Measurements from ENCODE around the gene GPR180. TPM values are rescaled to one million over a fixed set of nuclear protein-coding genes. Genes with fewer than 3 reads are reported as not detected.

The GPR180 gene
- total RNA-seq, 1 experiment from 2014 or later = 11.5 TPM

DNA sequence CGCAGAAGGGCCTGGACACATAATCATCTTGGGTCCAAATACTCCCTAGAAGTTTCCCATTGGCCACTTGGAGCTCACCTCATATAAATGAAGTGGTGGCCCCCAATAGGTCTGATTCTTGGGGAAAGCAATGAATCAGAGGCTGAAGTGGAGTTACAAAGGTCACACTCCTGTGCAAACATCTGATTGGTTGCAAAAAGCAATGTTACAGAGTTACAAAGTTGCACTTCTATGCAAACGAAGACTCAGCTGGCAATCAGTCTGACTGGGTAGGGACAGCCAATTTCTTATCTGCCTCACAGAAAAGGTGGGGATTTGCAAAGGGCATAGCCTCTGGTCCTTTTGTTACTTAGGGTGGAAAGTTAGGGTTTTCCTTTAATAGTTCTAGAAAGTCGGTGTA lies 1.8 kb upstream of the GPR180 start:
- no peak for DNase-seq
- peaks cover 36% of the 10 kb centered on the region for H3K79me2 ChIP-seq (ENCODE audit: low read length)
- H3K36me3 ChIP-seq (ENCODE audit: insufficient read depth, low read length) = no peaks in the 10 kb centered on the region
- H2AFZ ChIP-seq (ENCODE audit: low read length) = no peak overlapping the region
- no peaks in the 10 kb centered on the region for H3K9me2 ChIP-seq (replicated peaks; ENCODE audit: insufficient read depth, low read length)
- peaks cover under 1% of the 10 kb centered on the region; the same call in 1 of the 2 replicates for H4K20me1 ChIP-seq (ENCODE audit: insufficient read depth, low read depth, low read length)
- H3K4me1 ChIP-seq (ENCODE audit: low read length) = peaks cover 18% of the 10 kb centered on the region
- H3K9ac ChIP-seq (ENCODE audit: low read length) = no peak overlapping the region
- H3K4me2 ChIP-seq (ENCODE audit: low read depth, low read length, poor library complexity, severe bottlenecking) = no peak overlapping the region
- no peak overlapping the region for H3K4me3 ChIP-seq (ENCODE audit: low read length)
- no peaks in the 10 kb centered on the region for H3K9me3 ChIP-seq (ENCODE audit: low read length)
- no peaks in the 10 kb centered on the region for H3K27me3 ChIP-seq (ENCODE audit: low read length)
- H3K27ac ChIP-seq (ENCODE audit: low read length) = no peak overlapping the region

DNA sequence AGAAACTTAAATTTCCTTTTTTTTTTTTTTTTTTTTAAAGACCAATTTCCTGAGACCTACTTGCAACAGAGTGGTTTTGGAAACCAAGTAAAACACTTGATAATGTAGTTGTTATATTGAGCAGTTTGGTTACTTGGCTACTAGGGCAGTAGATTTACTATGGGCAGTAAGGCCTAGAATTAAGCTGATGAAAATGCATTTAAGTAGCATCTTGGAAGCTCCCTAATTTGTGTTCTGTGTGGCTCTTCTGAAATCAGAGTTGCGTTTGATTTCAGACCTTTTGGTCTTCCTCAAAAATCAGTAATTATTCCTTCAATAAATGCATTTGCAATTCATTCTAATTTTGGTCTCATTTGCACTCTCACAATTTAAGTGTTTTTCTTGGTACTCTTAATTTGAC lies 810 bp downstream of the GPR180 start:
- H3K9me3 ChIP-seq (ENCODE audit: low read length) = no peaks in the 10 kb centered on the region
- peaks cover 40% of the 10 kb centered on the region for H3K79me2 ChIP-seq (ENCODE audit: low read length)
- DNase-seq = peak; percentile 62
- H3K27ac ChIP-seq (ENCODE audit: low read length) = peak overlapping the region; percentile 52
- peak overlapping the region; percentile 85 for H3K9ac ChIP-seq (ENCODE audit: low read length)
- H3K9me2 ChIP-seq (replicated peaks; ENCODE audit: insufficient read depth, low read length) = no peaks in the 10 kb centered on the region
- H3K27me3 ChIP-seq (ENCODE audit: low read length) = no peaks in the 10 kb centered on the region
- no peaks in the 10 kb centered on the region for H4K20me1 ChIP-seq (ENCODE audit: insufficient read depth, low read depth, low read length)
- H3K36me3 ChIP-seq (ENCODE audit: insufficient read depth, low read length) = peaks cover 12% of the 10 kb centered on the region; the same call in 1 of the 2 replicates
- peak overlapping the region; percentile 91 for H3K4me3 ChIP-seq (ENCODE audit: low read length)
- peak overlapping the region; percentile 79 for H3K4me2 ChIP-seq (ENCODE audit: low read depth, low read length, poor library complexity, severe bottlenecking)
- H2AFZ ChIP-seq (ENCODE audit: low read length) = peak overlapping the region; percentile 75; the same call in 1 of the 2 replicates
- peaks cover 20% of the 10 kb centered on the region for H3K4me1 ChIP-seq (ENCODE audit: low read length)

GRCh38 chr13:94607056-94607455 lies 5.4 kb downstream of the GPR180 start:
- H3K27me3 ChIP-seq (ENCODE audit: low read length) = no peaks in the 10 kb centered on the region
- H3K79me2 ChIP-seq (ENCODE audit: low read length) = peaks cover 72% of the 10 kb centered on the region
- no peak overlapping the region for H3K27ac ChIP-seq (ENCODE audit: low read length)
- no peak overlapping the region for H3K4me3 ChIP-seq (ENCODE audit: low read length)
- H3K4me1 ChIP-seq (ENCODE audit: low read length) = peaks cover 18% of the 10 kb centered on the region
- no peak overlapping the region for H2AFZ ChIP-seq (ENCODE audit: low read length)
- no peak overlapping the region for H3K4me2 ChIP-seq (ENCODE audit: low read depth, low read length, poor library complexity, severe bottlenecking)
- DNase-seq = no peak
- no peaks in the 10 kb centered on the region for H3K9me3 ChIP-seq (ENCODE audit: low read length)
- H3K9me2 ChIP-seq (replicated peaks; ENCODE audit: insufficient read depth, low read length) = no peaks in the 10 kb centered on the region
- H3K9ac ChIP-seq (ENCODE audit: low read length) = no peak overlapping the region
- no peaks in the 10 kb centered on the region for H4K20me1 ChIP-seq (ENCODE audit: insufficient read depth, low read depth, low read length)
- peaks cover 44% of the 10 kb centered on the region; the same call in 1 of the 2 replicates for H3K36me3 ChIP-seq (ENCODE audit: insufficient read depth, low read length)

DNA sequence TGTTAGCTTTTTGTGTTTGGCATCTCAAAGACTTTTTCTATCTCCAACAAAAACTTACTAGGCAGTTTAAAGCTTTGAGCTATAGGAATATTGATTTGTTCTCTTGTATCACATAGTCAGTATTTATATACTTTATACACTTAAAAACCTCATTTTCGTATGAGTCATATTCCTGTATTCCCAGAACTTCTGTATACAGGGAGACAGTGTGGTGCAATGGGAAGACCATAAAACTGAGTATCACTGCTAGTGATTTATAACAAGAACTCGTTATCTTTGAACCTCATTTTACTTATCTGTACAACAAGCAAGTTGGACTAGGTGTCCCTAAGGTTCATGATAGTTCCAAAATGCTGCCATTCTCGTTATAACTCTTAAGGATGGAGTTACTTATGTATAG lies 6.3 kb downstream of the GPR180 start:
- Histone ChIP-seq H3K9me2 (replicated peaks; ENCODE audit: insufficient read depth, low read length) (no peaks in the 10 kb centered on the region), H3K36me3 (ENCODE audit: insufficient read depth, low read length) (peaks cover 45% of the 10 kb centered on the region; the same call in 1 of the 2 replicates), H3K9me3 (ENCODE audit: low read length) (no peaks in the 10 kb centered on the region), H3K79me2 (ENCODE audit: low read length) (peaks cover 63% of the 10 kb centered on the region), H3K4me3 (ENCODE audit: low read length) (no peak overlapping the region), H3K27me3 (ENCODE audit: low read length) (no peaks in the 10 kb centered on the region), H3K4me1 (ENCODE audit: low read length) (peaks cover 12% of the 10 kb centered on the region), H4K20me1 (ENCODE audit: insufficient read depth, low read depth, low read length) (no peaks in the 10 kb centered on the region), H3K9ac (ENCODE audit: low read length) (no peak overlapping the region), H3K27ac (ENCODE audit: low read length) (no peak overlapping the region), H2AFZ (ENCODE audit: low read length) (no peak overlapping the region), H3K4me2 (ENCODE audit: low read depth, low read length, poor library complexity, severe bottlenecking) (no peak overlapping the region)
- DNase-seq = no peak

GRCh38 chr13:94608586-94608985 lies 6.9 kb downstream of the GPR180 start:
- peaks cover 7% of the 10 kb centered on the region; the same call in 1 of the 2 replicates for H3K4me1 ChIP-seq (ENCODE audit: low read length)
- DNase-seq = no peak
- H3K4me2 ChIP-seq (ENCODE audit: low read depth, low read length, poor library complexity, severe bottlenecking) = no peak overlapping the region
- H4K20me1 ChIP-seq (ENCODE audit: insufficient read depth, low read depth, low read length) = no peaks in the 10 kb centered on the region
- no peaks in the 10 kb centered on the region for H3K9me3 ChIP-seq (ENCODE audit: low read length)
- H3K79me2 ChIP-seq (ENCODE audit: low read length) = peaks cover 57% of the 10 kb centered on the region
- no peak overlapping the region for H3K9ac ChIP-seq (ENCODE audit: low read length)
- H3K27me3 ChIP-seq (ENCODE audit: low read length) = no peaks in the 10 kb centered on the region
- no peak overlapping the region for H2AFZ ChIP-seq (ENCODE audit: low read length)
- no peak overlapping the region for H3K4me3 ChIP-seq (ENCODE audit: low read length)
- H3K9me2 ChIP-seq (replicated peaks; ENCODE audit: insufficient read depth, low read length) = no peaks in the 10 kb centered on the region
- no peak overlapping the region for H3K27ac ChIP-seq (ENCODE audit: low read length)
- H3K36me3 ChIP-seq (ENCODE audit: insufficient read depth, low read length) = peaks cover 45% of the 10 kb centered on the region; the same call in 1 of the 2 replicates

GRCh38 chr13:94609196-94609595 lies 7.5 kb downstream of the GPR180 start:
- Histone ChIP-seq H3K27ac (ENCODE audit: low read length) (no peak overlapping the region), H3K4me3 (ENCODE audit: low read length) (no peak overlapping the region), H3K4me2 (ENCODE audit: low read depth, low read length, poor library complexity, severe bottlenecking) (no peak overlapping the region), H3K27me3 (ENCODE audit: low read length) (no peaks in the 10 kb centered on the region), H3K9me3 (ENCODE audit: low read length) (no peaks in the 10 kb centered on the region), H3K4me1 (ENCODE audit: low read length) (peaks cover 7% of the 10 kb centered on the region; the same call in 1 of the 2 replicates), H3K9me2 (replicated peaks; ENCODE audit: insufficient read depth, low read length) (no peaks in the 10 kb centered on the region), H3K79me2 (ENCODE audit: low read length) (peaks cover 54% of the 10 kb centered on the region), H3K36me3 (ENCODE audit: insufficient read depth, low read length) (peaks cover 45% of the 10 kb centered on the region; the same call in 1 of the 2 replicates), H2AFZ (ENCODE audit: low read length) (no peak overlapping the region), H3K9ac (ENCODE audit: low read length) (no peak overlapping the region), H4K20me1 (ENCODE audit: insufficient read depth, low read depth, low read length) (no peaks in the 10 kb centered on the region)
- no peak for DNase-seq

- Histone ChIP-seq H3K27me3 (ENCODE audit: low read length) (no peaks in the 10 kb centered on the region), H4K20me1 (ENCODE audit: insufficient read depth, low read depth, low read length) (no peaks in the 10 kb centered on the region), H3K9me2 (replicated peaks; ENCODE audit: insufficient read depth, low read length) (no peaks in the 10 kb centered on the region), H3K27ac (ENCODE audit: low read length) (no peak overlapping the region), H3K9ac (ENCODE audit: low read length) (no peak overlapping the region), H3K4me3 (ENCODE audit: low read length) (no peak overlapping the region), H2AFZ (ENCODE audit: low read length) (no peak overlapping the region), H3K4me2 (ENCODE audit: low read depth, low read length, poor library complexity, severe bottlenecking) (no peak overlapping the region), H3K79me2 (ENCODE audit: low read length) (peaks cover 52% of the 10 kb centered on the region), H3K4me1 (ENCODE audit: low read length) (peaks cover 3% of the 10 kb centered on the region; the same call in 1 of the 2 replicates), H3K9me3 (ENCODE audit: low read length) (no peaks in the 10 kb centered on the region), H3K36me3 (ENCODE audit: insufficient read depth, low read length) (peaks cover 43% of the 10 kb centered on the region; the same call in 1 of the 2 replicates)
- no peak for DNase-seq
Measured at GRCh38 chr13:94610475-94610874, 8.8 kb downstream of the GPR180 start.

DNA sequence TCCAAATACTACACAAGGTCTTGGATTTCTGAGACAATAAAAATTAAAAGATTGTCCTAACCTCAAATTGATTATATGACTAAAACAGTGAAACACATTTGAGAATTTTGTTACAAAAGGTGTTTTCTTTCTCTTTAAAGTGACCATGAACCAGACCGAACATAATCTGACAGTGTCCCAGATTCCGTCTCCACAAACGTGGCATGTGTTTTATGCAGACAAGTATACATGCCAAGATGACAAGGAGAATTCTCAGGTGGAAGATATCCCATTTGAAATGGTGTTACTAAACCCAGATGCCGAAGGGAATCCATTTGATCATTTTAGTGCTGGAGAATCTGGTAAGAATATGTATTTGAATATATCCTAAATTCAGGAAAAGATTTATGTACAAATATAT lies 10.4 kb downstream of the GPR180 start:
- H3K27ac ChIP-seq (ENCODE audit: low read length) = no peak overlapping the region
- no peak for DNase-seq
- no peak overlapping the region for H3K4me3 ChIP-seq (ENCODE audit: low read length)
- H3K36me3 ChIP-seq (ENCODE audit: insufficient read depth, low read length) = peaks cover 36% of the 10 kb centered on the region; the same call in 1 of the 2 replicates
- no peak overlapping the region for H2AFZ ChIP-seq (ENCODE audit: low read length)
- no peak overlapping the region for H3K4me2 ChIP-seq (ENCODE audit: low read depth, low read length, poor library complexity, severe bottlenecking)
- no peak overlapping the region for H3K9ac ChIP-seq (ENCODE audit: low read length)
- peaks cover 44% of the 10 kb centered on the region for H3K79me2 ChIP-seq (ENCODE audit: low read length)
- no peaks in the 10 kb centered on the region for H3K4me1 ChIP-seq (ENCODE audit: low read length)
- no peaks in the 10 kb centered on the region for H3K27me3 ChIP-seq (ENCODE audit: low read length)
- no peaks in the 10 kb centered on the region for H4K20me1 ChIP-seq (ENCODE audit: insufficient read depth, low read depth, low read length)
- H3K9me2 ChIP-seq (replicated peaks; ENCODE audit: insufficient read depth, low read length) = no peaks in the 10 kb centered on the region
- H3K9me3 ChIP-seq (ENCODE audit: low read length) = no peaks in the 10 kb centered on the region
